ENCODE data around the gene EGFL7. TPM values are rescaled to one million over a fixed set of nuclear protein-coding genes. Genes with fewer than 3 reads are reported as not detected.

EGFL7 gene
- total RNA-seq, 1 donor from 2014 or later = 272 TPM

- intact Hi-C loops (cut with DNase I) = no loop called here
- H3K4me1 ChIP-seq = peaks cover 7% of the 10 kb centered on the region
- no peaks in the 10 kb centered on the region for H3K9me3 ChIP-seq
- H3K36me3 ChIP-seq = no peaks in the 10 kb centered on the region
- H3K27me3 ChIP-seq = no peaks in the 10 kb centered on the region
- no peak for TF ChIP-seq POLR2A (IDR thresholded peaks at IDR 0.05)
- no peak for TF ChIP-seq POLR2AphosphoS5 (IDR thresholded peaks at IDR 0.05; ENCODE audit: insufficient read depth in 1 of 2, low read depth in 1 of 2)
- no peak overlapping the region for H3K4me3 ChIP-seq
- H3K27ac ChIP-seq = no peak overlapping the region
- no peak for DNase-seq (ENCODE audit: extremely low spot score in 2 of 2)
These were observed 42.8 kb downstream of the EGFL7 start for GRCh38 chr9:136705564-136705963.

GRCh38 chr9:136707011-136707410, 44.3 kb downstream of the EGFL7 start:
- TF ChIP-seq POLR2AphosphoS5 (IDR thresholded peaks at IDR 0.05; ENCODE audit: insufficient read depth in 1 of 2, low read depth in 1 of 2) (no peak), POLR2A (IDR thresholded peaks at IDR 0.05) (no peak), CTCF (IDR thresholded peaks at IDR 0.05) (no peak)
- H3K4me1 ChIP-seq = peaks cover 5% of the 10 kb centered on the region

GRCh38 chr9:136707849-136708517, 45.3 kb downstream of the EGFL7 start:
- no peak for DNase-seq (ENCODE audit: extremely low spot score in 2 of 2)

More at GRCh38 chr9:136707011-136707410, 44.3 kb downstream of the EGFL7 start:
- H3K27me3 ChIP-seq = no peaks in the 10 kb centered on the region
- DNase-seq (ENCODE audit: extremely low spot score in 2 of 2) = no peak
- intact Hi-C loops (cut with DNase I) = no loop called here
- no peak overlapping the region for H3K4me3 ChIP-seq
- H3K27ac ChIP-seq = no peak overlapping the region
- no peaks in the 10 kb centered on the region for H3K36me3 ChIP-seq
- no peaks in the 10 kb centered on the region for H3K9me3 ChIP-seq

GRCh38 chr9:136709454-136710109, 46.9 kb downstream of the EGFL7 start:
- H3K9me3 ChIP-seq = no peaks in the 10 kb centered on the region
- H3K27me3 ChIP-seq = peaks cover 3% of the 10 kb centered on the region
- H3K36me3 ChIP-seq = no peaks in the 10 kb centered on the region
- TF ChIP-seq POLR2AphosphoS5 (IDR thresholded peaks at IDR 0.05; ENCODE audit: insufficient read depth in 1 of 2, low read depth in 1 of 2) (no peak), CTCF (IDR thresholded peaks at IDR 0.05) (no peak), POLR2A (IDR thresholded peaks at IDR 0.05) (no peak)
- DNase-seq (ENCODE audit: extremely low spot score in 2 of 2) = no peak
- H3K4me3 ChIP-seq = no peak overlapping the region
- intact Hi-C loops (cut with DNase I) = no loop called here
- peaks cover 14% of the 10 kb centered on the region for H3K4me1 ChIP-seq
- no peak overlapping the region for H3K27ac ChIP-seq

More at GRCh38 chr9:136707849-136708517, 45.3 kb downstream of the EGFL7 start:
- Histone ChIP-seq H3K36me3 (no peaks in the 10 kb centered on the region), H3K9me3 (no peaks in the 10 kb centered on the region), H3K27ac (no peak overlapping the region), H3K4me1 (peaks cover 11% of the 10 kb centered on the region), H3K27me3 (no peaks in the 10 kb centered on the region), H3K4me3 (no peak overlapping the region)
- intact Hi-C loops (cut with DNase I) = no loop called here
- TF ChIP-seq CTCF (IDR thresholded peaks at IDR 0.05) (no peak), POLR2AphosphoS5 (IDR thresholded peaks at IDR 0.05; ENCODE audit: insufficient read depth in 1 of 2, low read depth in 1 of 2) (no peak), POLR2A (IDR thresholded peaks at IDR 0.05) (no peak)

DNA sequence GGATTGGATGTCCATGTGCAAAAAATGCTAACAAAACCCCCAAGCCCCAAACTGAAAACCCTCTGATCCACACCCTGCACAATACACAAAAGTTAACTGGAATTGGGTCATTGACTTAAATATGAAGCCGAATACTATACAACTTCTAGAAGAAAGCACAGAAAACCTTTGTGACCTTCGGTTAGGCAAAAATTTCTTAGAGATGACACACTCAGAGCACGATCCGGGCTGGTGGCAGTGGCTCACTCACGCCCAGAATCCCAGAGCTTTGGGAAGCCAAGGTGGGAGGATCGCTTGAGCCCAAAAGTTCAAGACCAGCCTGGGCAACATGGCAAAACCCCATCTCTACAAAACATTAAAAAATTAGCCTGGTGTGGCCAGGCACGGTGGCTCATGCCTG, 47.8 kb downstream of the EGFL7 start:
- peaks cover 3% of the 10 kb centered on the region for H3K27me3 ChIP-seq
- H3K4me3 ChIP-seq = no peak overlapping the region
- no peaks in the 10 kb centered on the region for H3K9me3 ChIP-seq
- DNase-seq (ENCODE audit: extremely low spot score in 2 of 2) = no peak
- TF ChIP-seq POLR2AphosphoS5 (IDR thresholded peaks at IDR 0.05; ENCODE audit: insufficient read depth in 1 of 2, low read depth in 1 of 2) = no peak
- TF ChIP-seq POLR2A (IDR thresholded peaks at IDR 0.05) = no peak
- no peak for TF ChIP-seq CTCF (IDR thresholded peaks at IDR 0.05)
- intact Hi-C loops (cut with DNase I) = no loop called here
- H3K36me3 ChIP-seq = no peaks in the 10 kb centered on the region
- H3K27ac ChIP-seq = no peak overlapping the region
- H3K4me1 ChIP-seq = peaks cover 20% of the 10 kb centered on the region

Measured in vagina (tissue), 2 donors.